Hematopoietic multipotent progenitor cell treated with erythropoietin and hydrocortisone succinate and interleukin-3 and kit ligand, for 15 days (in vitro differentiated cells): ENCODE data around the gene ARPP21.

Source experiments
- DNase-seq: peaks from one replicate; pipeline ENCODE4 v3.0.0-alpha.2; 2015; ENCODE audit warnings: low spot score

Gene ARPP21

GRCh38 chr3:35675621-35676020 is 36.3 kb downstream of the ARPP21 start:
- DNase-seq: no peak

GRCh38 chr3:35677797-35678196 is 38.5 kb downstream of the ARPP21 start:
- no peak for DNase-seq

- DNase-seq: no peak
These were observed 39.4 kb downstream of the ARPP21 start for GRCh38 chr3:35678643-35679161.

GRCh38 chr3:35679409-35680080 is 40.2 kb downstream of the ARPP21 start:
- no peak for DNase-seq

GRCh38 chr3:35680866-35681650 is 41.7 kb downstream of the ARPP21 start:
- no peak for DNase-seq

GRCh38 chr3:35685153-35685552 is 45.8 kb downstream of the ARPP21 start:
- no peak for DNase-seq

GRCh38 chr3:35688826-35689225 is 49.5 kb downstream of the ARPP21 start:
- DNase-seq: no peak

- no peak for DNase-seq
These were observed 50.9 kb downstream of the ARPP21 start for GRCh38 chr3:35690271-35690670.

GRCh38 chr3:35705904-35706303 is 66.6 kb downstream of the ARPP21 start:
- no peak for DNase-seq

- DNase-seq: no peak
These were observed 68.6 kb downstream of the ARPP21 start for GRCh38 chr3:35707904-35708303.

- DNase-seq: no peak
These were observed 69.3 kb downstream of the ARPP21 start for GRCh38 chr3:35708394-35709271.

GRCh38 chr3:35709691-35710090 is 70.4 kb downstream of the ARPP21 start:
- DNase-seq: no peak

- no peak for DNase-seq
These were observed 71.2 kb downstream of the ARPP21 start for GRCh38 chr3:35710554-35710953.

- no peak for DNase-seq
These were observed 79.6 kb downstream of the ARPP21 start for GRCh38 chr3:35718921-35719320.

GRCh38 chr3:35721628-35722027 is 82.3 kb downstream of the ARPP21 start:
- no peak for DNase-seq

GRCh38 chr3:35722902-35723301 is 83.6 kb downstream of the ARPP21 start:
- DNase-seq: no peak

GRCh38 chr3:35723480-35724097 is 84.3 kb downstream of the ARPP21 start:
- DNase-seq: no peak

- DNase-seq: no peak
These were observed 84.8 kb downstream of the ARPP21 start for GRCh38 chr3:35724106-35724505.

- DNase-seq: no peak
These were observed 87.9 kb downstream of the ARPP21 start for GRCh38 chr3:35727179-35727578.

- DNase-seq: no peak
These were observed 94.0 kb downstream of the ARPP21 start for GRCh38 chr3:35733341-35733740.

- no peak for DNase-seq
These were observed 94.5 kb downstream of the ARPP21 start for GRCh38 chr3:35733864-35734263.

- no peak for DNase-seq
These were observed 97.8 kb downstream of the ARPP21 start for GRCh38 chr3:35737080-35737479.
